ENCODE measurements around the gene FSTL5.

GRCh38 chr4:161813889-161814288 is 349.9 kb downstream of the FSTL5 start:
- TF ChIP-seq POLR2AphosphoS5 (IDR thresholded peaks at IDR 0.05; ENCODE audit: low read depth, low read length) = no peak
- no peak for TF ChIP-seq SIN3A (IDR thresholded peaks at IDR 0.05; ENCODE audit: borderline replicate concordance, insufficient read depth, low read length)
- TF ChIP-seq TAF1 (IDR thresholded peaks at IDR 0.05; ENCODE audit: borderline replicate concordance, insufficient read depth, low read length) = no peak
- TF ChIP-seq, protein P1, sequence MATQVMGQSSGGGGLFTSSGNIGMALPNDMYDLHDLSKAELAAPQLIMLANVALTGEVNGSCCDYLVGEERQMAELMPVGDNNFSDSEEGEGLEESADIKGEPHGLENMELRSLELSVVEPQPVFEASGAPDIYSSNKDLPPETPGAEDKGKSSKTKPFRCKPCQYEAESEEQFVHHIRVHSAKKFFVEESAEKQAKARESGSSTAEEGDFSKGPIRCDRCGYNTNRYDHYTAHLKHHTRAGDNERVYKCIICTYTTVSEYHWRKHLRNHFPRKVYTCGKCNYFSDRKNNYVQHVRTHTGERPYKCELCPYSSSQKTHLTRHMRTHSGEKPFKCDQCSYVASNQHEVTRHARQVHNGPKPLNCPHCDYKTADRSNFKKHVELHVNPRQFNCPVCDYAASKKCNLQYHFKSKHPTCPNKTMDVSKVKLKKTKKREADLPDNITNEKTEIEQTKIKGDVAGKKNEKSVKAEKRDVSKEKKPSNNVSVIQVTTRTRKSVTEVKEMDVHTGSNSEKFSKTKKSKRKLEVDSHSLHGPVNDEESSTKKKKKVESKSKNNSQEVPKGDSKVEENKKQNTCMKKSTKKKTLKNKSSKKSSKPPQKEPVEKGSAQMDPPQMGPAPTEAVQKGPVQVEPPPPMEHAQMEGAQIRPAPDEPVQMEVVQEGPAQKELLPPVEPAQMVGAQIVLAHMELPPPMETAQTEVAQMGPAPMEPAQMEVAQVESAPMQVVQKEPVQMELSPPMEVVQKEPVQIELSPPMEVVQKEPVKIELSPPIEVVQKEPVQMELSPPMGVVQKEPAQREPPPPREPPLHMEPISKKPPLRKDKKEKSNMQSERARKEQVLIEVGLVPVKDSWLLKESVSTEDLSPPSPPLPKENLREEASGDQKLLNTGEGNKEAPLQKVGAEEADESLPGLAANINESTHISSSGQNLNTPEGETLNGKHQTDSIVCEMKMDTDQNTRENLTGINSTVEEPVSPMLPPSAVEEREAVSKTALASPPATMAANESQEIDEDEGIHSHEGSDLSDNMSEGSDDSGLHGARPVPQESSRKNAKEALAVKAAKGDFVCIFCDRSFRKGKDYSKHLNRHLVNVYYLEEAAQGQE (IDR thresholded peaks at IDR 0.05; ENCODE audit: insufficient read depth in 1 of 2, low read depth in 2 of 2, low read length in 2 of 2) = no peak
- TF ChIP-seq FOXP2 (optimal IDR thresholded peaks at IDR 0.05; ENCODE audit: borderline replicate concordance, extremely low read depth, extremely low read length, insufficient read depth) = no peak
